Measurements from ENCODE around the gene GPR132.
"Not testable (repeated sequence)": the region's sequence is repeated elsewhere in the genome, so short reads cannot be mapped to it uniquely, and the experiment has no call there.

The GPR132 gene

DNA sequence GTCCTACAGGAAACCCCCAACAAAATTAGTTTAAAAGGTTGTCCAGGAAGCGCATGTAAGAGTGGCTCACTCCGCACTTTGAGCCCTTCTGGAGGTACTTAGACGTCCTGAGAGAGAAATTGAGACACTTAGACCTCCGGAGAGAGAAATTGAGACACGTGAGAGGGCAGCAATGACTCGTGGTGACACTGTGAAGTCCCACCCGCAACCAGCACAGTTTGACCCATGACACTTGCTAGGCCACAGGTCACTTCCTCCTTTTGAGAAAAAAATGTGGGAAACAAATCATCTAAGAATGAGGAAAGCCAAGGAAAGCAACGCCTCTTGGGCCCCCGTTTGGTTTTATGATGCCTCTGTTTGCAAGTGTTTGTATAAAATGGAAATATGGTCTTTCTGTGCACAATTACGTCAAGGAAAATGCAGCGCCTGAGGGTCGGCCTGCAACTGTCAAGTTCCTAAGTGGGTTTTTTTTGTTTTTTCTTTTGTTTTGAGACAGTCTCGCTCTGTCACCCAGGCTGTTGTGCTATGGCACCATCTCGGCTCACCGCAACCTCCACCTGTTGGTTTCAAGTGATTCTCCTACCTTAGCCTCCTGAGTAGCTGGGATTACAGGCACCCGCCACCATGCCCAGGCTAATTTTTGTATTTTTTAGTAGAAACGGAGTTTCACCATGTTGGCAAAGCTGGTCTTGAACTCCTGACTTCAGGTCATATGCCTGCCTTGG is 30.8 kb downstream of the GPR132 start:
- DNase-seq: no peak

DNA sequence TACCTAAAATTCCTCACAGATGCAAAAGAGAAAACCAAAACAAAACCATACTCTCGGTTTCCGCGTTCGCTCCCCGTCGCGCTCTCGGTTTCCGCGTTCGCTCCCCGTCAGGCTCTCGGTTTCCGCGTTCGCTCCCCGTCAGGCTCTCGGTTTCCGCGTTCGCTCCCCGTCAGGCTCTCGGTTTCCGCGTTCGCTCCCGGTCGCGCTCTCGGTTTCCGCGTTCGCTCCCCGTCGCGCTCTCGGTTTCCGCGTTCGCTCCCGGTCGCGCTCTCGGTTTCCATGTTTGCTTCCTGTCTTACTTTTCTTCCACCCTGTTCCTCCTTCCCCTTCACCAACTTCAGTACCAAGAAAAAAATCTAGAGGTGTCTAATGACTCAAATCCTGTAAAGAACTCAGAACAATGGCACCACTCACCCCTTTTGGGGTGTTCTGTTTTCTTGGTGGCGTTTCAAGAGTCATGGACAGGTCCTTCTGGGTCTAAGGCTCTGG is 31.8 kb downstream of the GPR132 start:
- DNase-seq: not testable (repeated sequence)

DNA sequence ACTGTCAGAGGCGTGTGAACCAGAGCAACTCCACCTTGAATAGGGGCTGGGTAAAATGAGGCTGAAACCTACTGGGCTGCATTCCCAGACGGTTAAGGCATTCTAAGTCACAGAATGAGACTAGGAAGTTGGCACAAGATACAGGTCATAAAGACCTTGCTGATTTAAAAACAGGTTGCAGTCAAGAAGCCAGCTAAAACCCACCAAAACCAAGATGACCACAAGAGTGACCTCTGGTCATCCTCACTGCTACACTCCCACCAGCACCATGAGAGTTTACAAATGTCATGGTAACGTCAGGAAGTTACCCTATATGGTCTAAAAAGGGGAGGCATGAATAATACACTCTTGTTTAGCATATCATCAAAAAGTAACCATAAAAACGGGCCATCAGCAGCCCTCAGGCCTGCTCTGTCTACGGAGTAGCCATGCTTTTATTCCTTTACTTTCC is 32.8 kb downstream of the GPR132 start:
- not testable (repeated sequence) for DNase-seq

DNA sequence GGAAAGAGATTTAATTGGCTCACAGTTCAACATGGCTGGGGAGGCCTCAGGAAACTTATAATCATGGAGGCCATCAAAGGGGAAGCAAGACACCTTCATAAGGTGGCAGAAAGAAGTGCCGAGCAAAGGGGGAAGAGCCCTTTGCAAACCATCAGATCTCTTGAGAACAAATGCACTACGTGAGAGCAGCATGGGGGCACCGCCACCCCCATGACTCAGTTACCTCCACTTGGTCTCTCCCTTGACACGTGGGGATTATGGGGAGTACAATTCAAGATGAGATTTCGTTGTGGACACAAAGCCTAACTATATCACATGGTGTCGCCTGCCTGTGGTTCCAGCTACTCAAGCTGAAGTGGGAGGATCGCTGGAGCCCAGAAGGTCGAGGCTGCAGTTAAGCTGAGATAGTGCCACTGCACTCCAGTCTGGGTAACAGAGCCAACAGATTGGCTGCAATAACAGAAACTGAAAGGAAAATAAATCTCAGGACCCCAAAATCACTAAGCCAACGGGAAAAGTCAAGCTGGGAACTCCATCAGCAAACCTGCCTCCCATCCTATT is 34.3 kb downstream of the GPR132 start:
- DNase-seq: no peak

DNA sequence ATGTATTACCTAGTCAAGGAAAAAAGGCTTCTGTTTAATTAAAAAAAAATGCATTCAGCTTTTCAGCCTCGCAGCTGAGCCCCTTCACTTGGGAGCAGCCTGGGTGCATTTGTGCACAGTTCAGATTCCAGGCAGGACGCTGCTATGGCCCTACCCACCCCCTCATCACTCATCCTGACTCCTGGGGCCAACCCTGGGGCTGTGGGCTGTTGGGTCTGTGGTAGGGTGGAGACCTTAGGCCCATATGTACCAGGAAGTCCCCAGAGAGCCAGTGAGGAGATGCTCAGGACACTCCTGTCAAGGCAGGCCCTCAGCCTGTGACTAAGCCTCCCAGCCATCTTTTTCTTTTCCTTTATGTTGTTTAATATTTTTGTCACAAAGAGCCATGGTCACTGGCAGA is 35.0 kb downstream of the GPR132 start:
- no peak for DNase-seq

DNA sequence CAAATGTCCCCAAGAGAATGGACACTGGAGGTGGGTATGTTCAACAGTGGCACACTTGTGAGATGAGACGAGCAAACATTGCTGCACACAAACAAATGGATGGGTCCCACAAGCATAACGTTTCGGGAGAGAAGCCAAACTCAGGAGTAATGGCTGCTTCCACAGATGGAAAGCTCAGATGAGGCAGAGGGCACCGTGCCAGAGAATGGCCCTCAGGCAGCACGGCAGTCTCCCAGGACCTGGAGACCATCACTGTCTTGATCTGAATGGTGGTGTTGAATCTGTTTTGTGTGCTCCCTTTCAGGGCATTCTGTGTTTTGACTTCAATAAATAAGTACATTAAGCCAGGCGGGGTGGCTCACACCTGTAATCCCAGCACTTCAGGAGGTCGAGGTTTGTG is 35.8 kb downstream of the GPR132 start:
- no peak for DNase-seq

DNA sequence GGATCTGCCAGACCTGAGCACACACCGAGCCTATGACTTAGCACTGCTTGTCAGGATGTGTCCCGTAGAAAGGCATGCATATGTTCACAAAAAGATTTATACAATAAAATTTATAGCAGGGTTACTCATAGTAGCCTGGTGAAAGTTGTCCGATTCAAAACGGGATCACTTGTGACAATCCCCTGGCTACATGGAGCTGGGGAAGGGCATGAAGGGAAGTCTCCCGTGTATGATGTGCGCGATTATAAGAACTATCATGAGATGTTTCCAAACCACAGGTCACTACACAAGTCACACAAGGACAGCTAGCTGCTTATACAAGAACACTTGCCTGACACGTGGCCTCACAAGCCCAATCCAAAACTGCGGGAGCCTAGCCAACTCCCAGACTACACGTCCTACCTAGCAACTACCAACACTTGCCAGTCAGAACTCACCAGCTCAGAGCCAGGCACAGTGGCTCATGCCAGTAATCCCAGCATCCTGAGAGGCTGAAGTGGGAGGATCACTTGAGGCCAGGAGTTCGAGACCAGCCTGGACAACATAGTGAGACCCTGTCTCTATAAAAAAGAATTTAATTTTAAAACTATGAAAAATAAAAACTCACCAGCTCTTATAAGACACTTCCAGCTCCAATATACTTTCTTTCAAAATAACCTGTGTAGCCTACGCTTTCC is 36.8 kb downstream of the GPR132 start:
- DNase-seq: no peak

DNA sequence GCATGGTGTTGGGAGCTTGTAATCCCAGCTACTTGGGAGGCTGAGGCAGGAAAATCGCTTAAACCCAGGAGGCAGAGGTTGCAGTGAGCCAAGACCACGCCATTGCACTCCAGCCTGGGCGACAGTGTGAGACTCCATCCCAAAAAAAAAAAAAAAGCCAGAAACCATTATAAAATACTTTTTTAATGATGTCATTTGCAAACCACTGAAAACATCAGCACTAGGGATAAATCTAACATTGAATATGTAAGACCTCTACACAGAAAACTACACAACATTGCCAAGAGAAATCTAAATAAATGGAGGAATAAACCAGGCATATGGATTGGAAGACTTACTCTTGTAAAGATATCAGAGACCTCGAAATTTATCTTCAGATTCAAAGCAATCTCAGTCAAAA is 37.5 kb downstream of the GPR132 start:
- DNase-seq: not testable (repeated sequence)

DNA sequence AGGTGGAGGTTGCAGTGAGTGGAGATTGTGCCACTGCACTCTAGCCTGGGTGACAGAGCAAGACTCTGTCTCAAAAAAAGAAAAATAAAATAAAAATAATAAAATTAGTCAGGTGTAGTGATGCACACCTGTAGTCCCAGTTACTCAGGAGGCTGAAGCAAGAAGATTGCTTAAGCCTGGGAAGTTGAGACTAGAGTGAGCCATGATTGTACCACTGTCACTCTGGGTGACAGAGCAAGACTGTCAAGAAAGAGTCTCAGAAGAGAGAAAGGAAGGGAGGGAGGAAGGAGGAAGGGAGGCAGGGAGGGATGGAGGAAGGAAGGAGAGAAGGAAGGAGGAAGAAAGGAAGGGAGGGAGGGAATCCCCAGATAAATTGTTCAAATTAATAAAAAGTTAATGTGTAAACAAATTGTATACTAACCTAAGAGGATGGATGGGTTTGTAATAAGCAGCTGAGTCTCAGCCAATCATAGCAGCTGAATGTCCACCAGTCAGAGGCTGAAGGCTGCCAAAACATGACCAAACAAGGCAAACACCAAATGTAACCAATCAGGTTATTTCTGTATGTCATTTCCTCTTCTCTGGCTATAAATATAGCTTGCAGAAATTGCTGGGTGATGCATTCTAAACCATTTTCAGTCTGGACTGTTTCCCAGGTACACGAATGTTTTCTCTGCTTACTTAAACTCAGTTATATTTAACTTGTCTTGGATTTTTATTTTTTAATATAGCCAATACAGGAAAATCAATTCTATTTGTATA is 38.2 kb downstream of the GPR132 start:
- no peak for DNase-seq

DNA sequence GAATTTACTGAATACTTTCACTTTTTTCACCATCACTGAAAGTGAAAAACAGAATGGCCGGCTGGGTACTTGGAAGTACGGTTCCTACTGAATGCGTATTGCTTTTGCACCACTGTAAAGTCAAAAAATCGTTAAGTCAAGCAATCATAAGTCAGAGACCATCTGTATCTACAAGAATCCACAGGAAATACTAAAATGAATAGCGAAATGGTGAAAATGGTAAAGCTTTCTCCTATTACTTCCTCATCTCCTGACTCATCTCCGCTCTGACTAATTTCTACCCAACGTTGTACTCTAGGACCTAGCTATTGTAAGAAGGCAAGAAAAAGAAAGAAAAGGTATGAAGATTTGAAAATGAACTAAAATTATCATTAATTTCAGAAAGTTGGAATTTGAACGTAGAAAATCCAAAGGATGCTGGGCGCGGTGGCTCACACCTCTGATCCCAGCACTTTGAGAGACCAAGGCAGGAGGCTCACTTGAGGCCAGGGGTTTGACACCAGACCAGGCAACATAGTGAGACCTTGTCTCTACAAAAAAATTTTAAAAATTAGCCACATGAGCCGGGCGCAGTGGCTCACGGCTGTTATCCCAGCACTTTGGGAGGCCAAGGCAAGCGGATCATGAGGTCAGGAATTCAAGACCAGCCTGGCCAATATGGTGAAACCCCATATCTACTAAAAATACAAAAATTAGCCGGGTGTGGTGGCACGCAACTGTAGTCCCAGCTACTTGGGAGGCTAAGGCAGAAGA is 39.0 kb downstream of the GPR132 start:
- no peak for DNase-seq

DNA sequence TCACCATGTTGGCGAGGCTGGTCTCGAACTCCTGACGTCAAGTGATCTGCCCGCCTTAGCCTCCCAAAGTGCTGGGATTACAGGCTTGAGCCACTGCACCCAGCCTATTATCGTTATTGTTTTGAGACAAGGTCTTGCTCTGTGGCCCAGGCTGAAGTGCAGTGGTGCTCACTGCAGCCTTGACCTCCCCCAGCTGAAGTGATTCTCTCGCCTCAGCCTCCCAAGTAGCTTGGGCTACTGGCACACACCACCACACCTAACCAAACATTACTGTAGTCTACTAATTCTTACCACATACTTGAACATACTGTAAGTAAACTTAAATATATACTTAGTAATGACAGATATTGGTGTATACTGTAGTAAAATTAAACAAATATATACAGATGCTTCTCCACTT is 39.8 kb downstream of the GPR132 start:
- no peak for DNase-seq

DNA sequence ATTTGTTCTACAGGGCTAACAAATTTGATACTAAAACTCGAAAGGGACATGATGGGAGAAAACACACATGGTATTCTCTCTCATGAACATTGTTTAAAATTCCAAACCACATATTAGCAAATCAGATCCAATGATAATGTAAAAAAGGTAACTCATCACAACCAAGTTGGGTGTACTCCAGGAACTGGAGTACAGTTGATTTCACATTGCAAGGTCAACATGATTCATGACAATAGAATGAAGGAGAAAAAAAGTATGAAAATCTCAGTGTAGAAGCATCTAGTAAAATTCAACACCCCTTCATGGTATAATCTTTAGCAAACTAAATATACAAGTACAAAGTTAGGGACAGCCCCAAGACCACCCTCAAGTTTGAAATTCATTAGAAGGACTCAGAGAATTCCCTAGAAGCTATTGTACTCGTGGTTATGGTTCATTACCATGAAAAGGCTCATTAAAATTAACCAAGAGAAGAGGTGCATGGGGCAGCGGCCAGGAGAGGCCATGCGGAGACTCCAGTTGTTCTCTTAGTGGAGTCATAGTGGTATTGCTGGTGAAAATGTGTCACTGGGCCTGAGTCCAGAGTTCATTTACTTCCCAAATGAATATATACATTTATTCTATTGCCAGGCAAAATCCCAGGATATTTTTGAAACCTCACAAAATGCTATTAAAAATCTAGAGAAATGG is 41.3 kb downstream of the GPR132 start:
- DNase-seq: no peak

DNA sequence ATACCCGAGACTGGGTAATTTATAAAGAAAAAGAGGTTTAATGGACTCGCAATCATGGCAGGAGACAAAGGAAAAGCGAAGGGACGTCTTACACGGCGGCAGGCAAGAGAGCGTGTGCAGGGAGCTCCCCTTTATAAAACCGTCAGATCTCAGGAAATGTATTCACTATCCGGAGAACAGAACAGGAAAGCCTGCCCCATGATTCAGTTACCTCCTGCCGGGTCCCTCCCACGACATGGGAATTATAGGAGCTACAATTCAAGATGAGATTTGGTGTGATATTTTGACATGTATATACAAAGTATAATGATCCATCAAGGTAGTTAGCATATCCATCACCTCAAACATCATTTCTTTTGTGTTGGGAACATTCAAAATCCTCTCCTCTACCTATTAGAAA is 42.1 kb downstream of the GPR132 start:
- no peak for DNase-seq

DNA sequence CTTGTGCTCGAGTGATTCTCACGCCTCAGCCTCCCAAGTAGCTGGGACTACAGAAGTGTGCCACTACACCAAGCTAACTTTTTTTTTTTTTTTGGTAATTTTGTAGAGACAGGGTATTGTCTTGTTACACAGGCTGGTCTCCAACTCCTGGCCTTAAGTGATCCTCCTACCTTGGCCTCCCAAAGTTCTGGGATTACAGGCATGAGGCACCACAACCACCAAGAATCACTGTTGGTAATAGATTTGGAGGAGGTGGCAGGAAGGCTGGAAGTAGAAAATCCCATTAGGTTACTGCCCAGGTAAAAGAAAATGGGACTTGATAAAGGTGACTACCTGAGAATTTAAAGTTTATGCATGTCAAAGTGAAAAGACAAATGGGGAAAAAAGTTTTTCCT is 43.0 kb downstream of the GPR132 start:
- no peak for DNase-seq

DNA sequence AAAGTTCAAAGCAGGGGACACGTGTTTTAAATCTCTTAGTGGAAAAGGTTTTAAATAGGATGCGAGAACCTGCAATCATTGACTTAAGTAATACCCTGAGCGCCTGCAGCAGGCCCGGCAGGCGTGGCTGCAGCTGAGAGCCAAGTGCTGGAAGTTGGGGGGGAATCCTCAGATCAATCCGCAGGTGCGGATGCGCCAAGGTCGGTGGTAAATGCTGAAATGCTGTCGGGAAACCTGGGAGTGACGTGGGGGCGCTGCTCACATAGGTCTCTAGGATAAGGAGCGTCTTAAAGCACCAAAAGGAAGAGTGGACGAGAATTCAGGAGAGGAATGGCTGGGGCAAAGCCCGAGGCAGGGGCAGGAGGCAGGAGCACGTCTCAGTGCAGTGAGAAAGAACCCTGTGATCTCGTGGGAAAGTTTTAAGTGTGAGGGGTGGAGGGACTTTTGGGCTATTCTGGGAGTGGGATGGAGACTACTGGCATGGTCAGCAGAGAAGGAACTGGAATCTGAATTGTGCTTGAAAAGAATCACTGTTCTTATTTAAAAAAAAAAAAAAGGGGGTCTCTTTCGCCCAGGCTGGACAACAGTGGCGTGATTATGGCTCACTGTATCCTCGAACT is 43.5 kb downstream of the GPR132 start:
- no peak for DNase-seq

DNA sequence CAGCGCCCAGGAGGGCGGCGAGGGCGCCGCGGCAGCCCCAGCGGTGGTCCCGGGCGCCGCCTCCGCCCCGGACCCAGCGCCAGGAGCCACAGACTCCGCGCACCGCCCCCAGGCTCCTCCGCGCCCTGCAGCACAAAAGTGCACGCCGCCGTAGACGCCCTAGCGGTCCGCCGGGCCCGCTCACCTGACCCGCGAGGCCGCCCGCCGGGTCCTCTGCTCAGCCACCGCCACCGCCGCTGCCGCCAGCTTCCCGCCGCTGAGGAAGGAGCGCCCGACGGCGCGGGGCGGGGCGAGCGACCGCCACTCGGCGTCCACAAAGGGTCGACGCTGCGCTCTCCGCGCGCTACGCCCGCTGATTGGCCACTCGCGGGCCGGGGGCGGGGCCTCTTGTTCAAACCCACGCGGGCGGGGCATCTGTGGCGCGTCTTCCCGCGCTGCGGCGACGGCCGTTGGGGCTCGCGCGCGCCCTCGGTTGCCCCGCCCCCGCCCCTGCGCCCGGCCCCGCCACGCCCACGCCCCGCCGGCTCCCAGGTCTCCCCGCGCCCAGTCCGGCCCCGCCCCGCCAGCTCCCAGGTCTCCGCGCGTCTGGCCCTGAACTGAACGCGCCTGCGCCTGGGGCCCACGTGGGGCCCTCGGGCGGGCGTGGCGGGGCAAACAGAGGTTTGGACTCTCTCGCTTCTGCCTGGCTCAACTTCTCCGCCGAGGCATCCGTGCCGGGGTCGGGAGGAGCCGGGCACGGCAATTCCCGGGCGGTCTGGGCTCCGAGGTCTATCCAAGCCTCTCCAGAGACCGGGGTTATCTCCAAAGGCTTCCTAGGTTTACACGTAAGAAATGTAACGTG is 44.2 kb downstream of the GPR132 start, which contains the start of gene CDCA4:
Gene CDCA4, minus strand, starts transcription at position 269 of the 841 bp plus-strand sequence. CDS start 9,154 bp downstream, outside the sequence.
- DNase-seq: peak; percentile 99

DNA sequence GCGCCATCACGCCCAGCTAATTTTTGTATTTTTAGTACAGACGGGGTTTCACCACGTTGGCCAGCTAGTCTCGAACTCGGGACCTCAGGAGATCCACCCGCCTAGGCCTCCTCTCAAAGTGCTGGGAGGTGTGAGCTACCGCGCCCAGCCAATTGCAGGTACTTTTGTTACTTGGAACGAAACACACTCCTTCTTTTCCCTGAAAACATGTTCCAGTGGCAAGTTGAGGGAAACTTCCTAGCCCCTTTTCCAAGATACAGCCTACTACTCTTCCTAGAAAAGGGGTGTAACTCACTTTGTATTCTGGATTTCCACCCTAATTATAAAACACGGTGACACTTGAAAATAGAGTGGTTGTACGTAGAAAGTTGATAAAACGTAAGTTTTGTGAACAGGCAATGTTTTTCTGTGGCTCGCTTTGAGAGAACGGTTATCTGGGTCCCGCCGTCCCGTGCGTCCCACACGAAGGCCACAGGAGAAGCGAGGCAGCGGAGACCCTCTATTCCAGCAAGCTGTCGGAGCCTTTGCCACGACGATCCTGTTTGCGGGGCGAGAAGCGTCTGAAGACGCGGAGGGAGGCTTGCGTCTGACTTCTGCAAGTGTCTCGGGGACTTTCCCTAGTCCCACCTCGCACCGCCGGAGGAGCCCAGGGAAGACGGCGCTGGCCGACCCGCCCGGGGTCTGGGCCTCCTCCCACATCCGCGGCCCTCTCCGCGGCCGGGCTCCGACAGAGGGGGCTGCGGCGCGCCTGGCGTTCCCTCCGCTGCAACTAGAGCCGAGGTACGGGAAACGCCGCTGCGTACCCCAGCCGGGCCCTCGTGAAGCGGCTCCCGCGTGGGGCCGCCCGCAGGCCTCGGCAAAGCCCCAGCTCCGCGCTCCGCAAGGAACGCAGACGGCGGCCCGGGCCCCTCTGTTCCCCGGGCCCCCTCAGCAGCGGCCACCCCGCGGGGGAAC is 45.1 kb downstream of the GPR132 start:
- DNase-seq: no peak

DNA sequence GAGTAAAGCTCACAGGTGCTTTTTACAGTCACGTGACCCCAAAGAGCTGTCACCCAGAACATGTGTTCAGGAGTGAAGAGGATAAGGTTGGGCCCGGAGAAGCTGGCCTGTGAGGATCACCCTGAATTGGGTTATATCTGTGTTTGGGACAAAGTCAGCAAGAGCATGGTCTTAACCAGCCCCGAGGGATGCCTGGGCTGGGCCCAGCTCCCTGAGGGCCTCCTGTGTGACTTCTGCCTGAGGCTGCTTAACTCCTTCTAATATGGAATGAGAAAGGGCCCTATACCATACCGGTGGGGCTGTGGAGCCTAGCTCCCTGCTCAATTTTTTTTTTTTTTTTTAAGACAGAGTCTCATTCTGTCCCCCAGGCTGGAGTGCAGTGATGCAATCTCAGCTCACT is 46.8 kb downstream of the GPR132 start:
- DNase-seq: no peak

DNA sequence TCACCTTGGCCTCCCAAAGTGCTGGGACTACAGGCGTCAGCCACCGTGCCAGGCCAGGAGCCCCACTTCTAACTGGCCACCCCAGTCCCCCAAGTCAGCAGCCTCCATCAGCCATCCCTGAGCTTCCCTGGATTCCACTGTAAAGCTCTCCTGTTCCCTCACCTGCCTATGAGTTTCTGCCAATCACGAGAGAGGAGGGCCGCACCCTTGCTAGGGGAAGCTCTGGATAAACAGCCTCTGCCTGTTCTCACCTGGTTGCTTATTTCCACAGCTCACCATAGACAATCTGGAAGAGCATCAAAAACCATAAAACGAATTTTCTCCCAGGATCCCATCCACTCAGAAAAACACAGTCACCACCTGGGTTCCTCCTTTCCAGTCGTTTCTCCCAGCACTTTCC is 49.3 kb downstream of the GPR132 start:
- DNase-seq: no peak

Measured in activated T-cell treated with anti-CD3 and anti-CD28 coated beads, Interleukin-2, amount 50 U/mL, for 1 hour (primary cell).